HG03460 (cell line): ENCODE results near the gene TSEN54.

ENCODE experiments used
- ATAC-seq: cut with Tn5 transposase; IDR thresholded peaks from one replicate; pipeline ENCODE4 v1.9.1; 2021; ENCODE audit not compliant: unreplicated experiment

The TSEN54 gene

GRCh38 chr17:75540923-75541503 lies 24.7 kb downstream of the TSEN54 start:
- ATAC-seq, result no peak

DNA sequence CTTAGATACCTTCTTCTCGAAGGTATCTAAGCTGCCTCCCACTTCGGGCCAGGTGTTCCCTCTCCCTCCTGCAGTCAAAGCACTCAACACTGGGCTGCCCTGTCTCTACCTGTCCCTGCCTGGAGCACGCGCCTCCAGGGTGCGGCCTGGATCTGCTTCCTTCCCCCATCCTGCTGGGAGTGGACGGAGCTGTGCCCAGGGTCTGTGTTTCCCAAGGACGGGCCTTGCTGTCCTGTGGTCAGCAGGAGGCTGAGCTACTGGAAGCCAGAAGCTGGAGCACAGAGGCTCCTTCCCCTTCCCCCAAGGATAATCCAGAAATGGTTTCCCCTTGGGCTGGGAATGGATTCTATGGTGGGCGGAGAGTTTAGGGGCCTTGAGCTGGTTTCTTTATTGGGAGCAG lies 25.9 kb downstream of the TSEN54 start:
- no peak for ATAC-seq

DNA sequence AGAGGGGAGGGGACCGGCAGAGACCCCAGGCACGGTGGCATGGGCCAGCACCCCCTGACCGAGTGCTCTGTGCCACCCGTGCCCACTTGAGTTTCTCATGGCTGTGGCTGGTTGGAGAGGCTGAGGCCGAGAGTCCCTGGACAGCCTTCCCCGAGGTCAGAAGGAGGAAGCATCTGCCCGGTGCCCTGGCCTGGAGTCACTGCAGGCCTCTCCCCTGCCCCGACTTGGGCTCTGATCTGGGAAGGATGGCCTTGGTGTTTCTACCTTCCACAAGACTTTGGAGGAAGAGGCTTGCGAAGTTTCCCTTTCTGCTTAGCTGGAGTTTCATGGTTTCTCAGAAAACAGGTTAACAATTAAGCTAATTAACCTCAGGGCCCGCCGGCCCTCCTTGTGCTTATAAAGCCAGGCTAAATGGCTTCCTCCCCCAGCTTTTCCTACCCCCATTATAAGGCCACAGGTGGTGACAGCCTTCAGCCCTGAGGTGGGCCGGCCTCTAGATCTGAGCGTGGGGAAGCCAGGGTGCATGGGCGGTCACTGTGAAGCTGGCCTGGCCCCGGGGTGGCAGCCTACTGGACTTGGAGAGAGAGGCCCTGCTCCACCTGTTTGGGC lies 26.5 kb downstream of the TSEN54 start:
- ATAC-seq, result no peak

DNA sequence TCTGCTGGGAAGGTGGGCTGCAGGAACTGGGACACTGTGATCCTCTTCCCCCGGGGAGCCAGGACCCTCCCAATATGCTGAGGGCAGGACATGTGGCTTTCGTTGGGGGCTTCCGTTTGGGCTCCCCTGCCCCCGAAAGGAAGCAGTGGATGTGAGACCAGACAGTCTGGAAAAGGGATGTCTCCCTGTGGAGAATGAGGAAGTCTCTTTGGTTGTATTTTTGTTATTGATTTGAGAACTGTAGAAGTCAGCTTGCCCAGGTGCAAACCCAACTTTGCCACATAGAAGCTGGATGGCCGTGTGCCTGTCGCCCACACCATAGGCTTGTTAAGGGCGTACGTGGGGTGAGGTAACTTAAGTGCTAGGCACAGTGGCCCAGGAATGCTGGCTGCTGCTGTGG lies 27.9 kb downstream of the TSEN54 start:
- no peak for ATAC-seq

GRCh38 chr17:75546181-75546580 lies 29.9 kb downstream of the TSEN54 start:
- ATAC-seq, result no peak

GRCh38 chr17:75547091-75547490 lies 30.8 kb downstream of the TSEN54 start:
- ATAC-seq, result no peak

DNA sequence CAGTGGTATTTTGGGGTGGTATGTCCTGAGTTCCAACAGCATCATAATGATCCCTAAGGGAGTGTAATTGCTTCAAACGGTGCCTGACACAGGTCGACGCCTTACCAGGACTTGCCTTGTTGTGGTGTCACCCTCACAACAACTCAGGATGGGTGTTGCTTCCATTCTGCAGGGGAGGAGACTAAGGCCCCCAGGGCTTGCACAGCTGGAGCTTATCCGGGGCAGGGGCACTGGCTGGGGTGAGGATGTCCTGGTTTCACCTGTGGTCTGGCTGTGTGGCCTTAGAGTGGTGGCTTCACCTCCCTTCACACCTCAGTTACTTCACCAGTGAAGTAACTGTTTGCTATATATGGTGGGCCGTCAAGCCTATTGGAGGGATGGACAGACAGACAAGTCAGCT lies 32.5 kb downstream of the TSEN54 start:
- ATAC-seq, result no peak

- ATAC-seq, result no peak
Observed at GRCh38 chr17:75549246-75550138, 33.2 kb downstream of the TSEN54 start.

DNA sequence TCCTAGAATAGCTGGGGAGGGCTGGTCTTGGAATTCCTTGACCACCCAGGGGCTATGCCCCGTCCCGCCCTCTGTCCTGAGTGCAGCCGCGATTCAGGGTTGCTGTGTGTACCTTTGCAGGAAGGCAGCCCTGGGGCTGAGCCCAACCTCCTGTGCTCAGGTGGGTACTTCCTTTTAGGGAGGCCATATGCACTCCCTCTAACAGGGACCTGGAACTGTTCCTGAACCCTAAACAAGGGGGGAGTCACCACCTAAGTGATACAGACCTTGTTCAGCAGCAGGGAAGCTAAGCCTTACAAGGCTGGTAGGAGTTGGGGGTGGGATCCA lies 33.8 kb downstream of the TSEN54 start:
- no peak for ATAC-seq

GRCh38 chr17:75551266-75551665 lies 34.9 kb downstream of the TSEN54 start:
- no peak for ATAC-seq

DNA sequence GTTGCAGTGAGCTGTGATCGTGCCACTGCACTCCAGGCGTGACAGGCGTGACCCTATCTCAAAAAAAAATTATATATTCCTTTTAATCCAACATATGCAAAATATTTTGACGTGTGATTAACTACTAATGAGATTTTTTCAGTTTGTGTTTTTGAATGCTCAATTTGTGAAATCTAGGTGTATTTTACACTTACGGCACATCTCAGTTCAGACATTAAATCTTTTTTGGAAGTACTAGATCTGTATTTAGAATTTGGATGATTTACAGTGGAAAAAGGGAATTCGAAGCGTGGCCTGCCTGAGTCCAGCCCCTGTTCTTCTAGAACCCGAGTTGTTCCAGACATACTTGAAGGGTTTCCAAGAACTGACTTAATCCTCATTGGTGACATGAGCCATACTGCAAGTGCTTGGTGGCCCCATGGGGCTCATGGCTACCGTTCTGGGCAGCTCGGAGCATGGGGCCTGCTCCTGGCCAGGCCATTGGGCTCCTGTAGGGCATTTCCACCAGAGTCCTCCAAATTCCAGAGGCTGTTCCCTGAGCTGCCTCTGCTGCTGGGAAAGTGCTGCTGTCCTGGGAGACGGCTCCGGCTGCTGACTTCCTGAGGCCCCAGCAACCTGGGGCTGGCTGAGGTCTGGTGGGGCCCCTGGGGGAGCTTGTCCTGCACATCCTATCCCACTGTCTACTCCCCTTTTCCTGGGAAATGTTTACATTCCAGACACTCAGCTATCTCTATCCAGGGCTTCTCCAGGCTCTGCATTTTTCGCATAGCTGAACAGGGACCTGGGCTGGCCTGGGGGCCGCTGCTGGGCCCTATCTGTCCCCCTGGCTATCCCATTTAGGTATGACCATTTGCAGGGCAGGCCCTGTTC lies 36.3 kb downstream of the TSEN54 start:
- ATAC-seq, result no peak

- ATAC-seq, result no peak
Observed at GRCh38 chr17:75553295-75554110, 37.2 kb downstream of the TSEN54 start.

- no peak for ATAC-seq
Observed at GRCh38 chr17:75555679-75556153, 39.4 kb downstream of the TSEN54 start.

DNA sequence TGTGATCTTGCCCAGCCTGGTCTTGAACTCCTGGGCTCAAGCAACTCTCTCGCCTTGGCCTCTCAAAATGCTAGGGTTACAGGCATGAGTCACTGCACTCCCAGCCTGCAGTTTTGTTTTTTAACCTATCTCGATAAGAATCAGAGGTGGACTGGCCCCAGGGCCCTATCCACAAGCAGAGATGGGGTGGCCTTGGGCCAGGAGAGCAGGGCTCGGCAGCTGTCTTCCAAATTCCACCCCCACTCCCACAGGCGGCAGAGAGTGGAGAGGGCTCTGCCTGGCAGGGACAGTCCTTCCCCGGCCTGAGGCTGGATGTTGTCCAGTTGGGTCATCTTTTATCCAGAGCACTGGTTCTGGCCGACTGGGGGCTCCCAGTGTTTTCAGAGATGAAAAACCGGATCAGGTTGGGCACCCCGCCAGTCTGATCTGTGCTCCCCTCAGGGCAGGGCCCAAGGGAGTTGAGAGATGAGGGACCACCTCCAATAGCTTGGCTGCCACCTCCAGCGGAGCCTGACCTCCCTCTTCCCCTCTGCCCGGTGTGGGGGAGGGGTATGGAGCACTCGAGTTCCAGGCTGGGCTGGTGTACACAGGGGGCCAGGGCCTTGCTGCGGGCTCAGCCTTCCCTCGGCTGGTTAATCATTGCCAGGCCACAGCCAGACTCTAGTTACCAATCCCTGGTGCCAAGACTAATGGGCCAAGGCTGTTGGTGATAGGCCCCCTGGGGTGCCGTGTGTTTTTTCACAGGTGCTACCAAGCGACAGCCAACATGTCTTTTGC lies 40.9 kb downstream of the TSEN54 start:
- ATAC-seq, result no peak

DNA sequence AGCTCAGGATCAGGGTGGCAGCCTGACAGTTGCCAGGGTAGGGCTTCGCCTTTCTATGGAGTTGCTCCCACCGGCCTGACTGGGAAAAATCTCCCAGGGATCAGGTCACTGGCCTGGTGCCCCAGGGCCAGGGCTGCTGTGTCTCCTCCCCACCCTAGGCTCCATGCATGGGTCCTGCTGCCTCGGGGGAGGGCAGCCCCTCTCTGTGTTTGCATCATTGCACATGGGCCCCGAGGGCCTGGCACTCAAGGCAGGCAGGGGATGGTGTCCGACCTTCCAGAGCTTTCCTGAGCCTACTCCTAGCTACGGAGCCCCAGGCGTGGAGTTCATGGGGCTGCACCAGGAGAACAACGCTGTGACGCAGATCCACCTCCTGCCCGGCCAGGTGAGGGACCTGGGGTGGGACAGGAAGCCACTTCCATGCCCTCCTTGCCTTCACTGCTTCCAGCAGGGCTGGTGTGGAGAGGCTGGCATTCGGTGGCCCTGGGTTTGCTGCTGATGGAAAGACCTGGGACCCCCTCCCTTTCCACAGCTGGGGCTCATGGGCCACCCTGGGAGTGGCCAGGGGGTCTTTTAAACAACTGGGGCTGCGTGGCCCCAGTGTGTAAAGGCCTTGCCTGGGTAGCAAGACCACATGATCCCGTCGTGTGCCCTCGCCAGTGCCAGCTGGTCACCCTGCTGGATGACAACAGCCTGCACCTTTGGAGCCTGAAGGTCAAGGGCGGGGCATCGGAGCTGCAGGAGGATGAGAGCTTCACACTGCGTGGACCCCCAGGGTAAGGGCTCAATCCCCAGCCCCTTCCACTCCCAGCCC lies 41.7 kb downstream of the TSEN54 start:
- ATAC-seq, result no peak

DNA sequence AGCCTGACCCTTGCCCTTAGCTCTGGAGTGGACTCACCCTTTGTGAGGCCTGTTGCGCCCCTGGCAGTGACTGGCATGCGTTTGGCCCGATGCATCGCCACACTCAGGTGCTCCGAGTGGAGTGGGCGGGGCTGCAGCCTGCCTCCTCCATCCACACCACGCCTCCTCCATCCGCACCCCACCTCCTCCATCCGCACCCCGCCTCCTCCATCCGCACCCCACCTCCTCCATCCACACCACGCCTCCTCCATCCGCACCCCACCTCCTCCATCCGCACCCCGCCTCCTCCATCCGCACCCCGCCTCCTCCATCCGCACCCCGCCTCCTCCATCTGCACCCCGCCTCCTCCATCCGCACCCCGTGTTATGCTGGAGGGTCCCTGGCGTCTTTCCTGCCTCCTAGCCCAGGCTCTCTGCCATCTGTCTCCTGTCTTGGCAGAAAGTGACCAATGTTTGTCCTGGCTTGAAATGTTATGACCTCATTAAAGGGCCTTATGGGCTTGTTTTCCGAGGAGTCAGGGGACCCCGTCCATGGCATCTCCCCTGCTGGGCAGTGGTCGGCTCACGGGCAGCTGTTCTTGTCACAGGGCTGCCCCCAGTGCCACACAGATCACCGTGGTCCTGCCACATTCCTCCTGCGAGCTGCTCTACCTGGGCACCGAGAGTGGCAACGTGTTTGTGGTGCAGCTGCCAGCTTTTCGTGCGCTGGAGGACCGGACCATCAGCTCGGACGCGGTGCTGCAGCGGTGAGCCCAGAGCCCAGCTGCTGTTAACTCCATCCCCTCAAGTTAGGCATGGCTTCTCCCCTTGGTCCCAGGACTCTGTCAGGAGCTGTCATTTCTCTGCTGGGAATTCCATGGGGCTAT lies 42.6 kb downstream of the TSEN54 start:
- ATAC-seq, result no peak

- ATAC-seq, result no peak
Observed at GRCh38 chr17:75559958-75560533, 43.7 kb downstream of the TSEN54 start.
